Spleen (tissue), 11 donors: Measurements from ENCODE around the gene THOC6. TPM values are rescaled to one million over a fixed set of nuclear protein-coding genes. Genes with fewer than 3 reads are reported as not detected.
"Not testable (repeated sequence)": the region's sequence is repeated elsewhere in the genome, so short reads cannot be mapped to it uniquely, and the experiment has no call there.

ENCODE experiments used
- DNase-seq: peaks from one replicate; pipeline ENCODE4 v3.0.0-alpha.2; 2020
- H3K27ac ChIP-seq, 8 donors: fragments of 200-600 bp; sonication (generic) in 7 of 8; 1 replicate in 4 of 8; 2 replicates in 4 of 8; pipeline versions ENCODE4 v1.5.0 to v1.8.0; 2016 to 2021; ENCODE audit warnings: inconsistent platforms in 4 of 8, mild to moderate bottlenecking in 4 of 8, moderate library complexity in 1 of 8
- H3K27me3 ChIP-seq, 7 donors: fragments of 200-600 bp; sonication (generic) in 6 of 7; replicated peaks in 1 of 7; 1 replicate in 4 of 7; 2 replicates in 3 of 7; pipeline versions ENCODE4 v1.5.0 to v1.8.0; 2016 to 2021; ENCODE audit warnings: inconsistent platforms in 3 of 7, mild to moderate bottlenecking in 1 of 7
- H3K36me3 ChIP-seq, 6 donors: fragments of 200-600 bp; sonication (generic) in 5 of 6; 1 replicate in 4 of 6; 2 replicates in 2 of 6; pipeline versions ENCODE4 v1.5.0 to v1.8.0; 2016 to 2021; ENCODE audit warnings: inconsistent platforms in 2 of 6
- H3K4me1 ChIP-seq, 6 donors: fragments of 200-600 bp; sonication (generic) in 5 of 6; 1 replicate in 3 of 6; 2 replicates in 3 of 6; pipeline versions ENCODE4 v1.5.0 to v1.8.0; 2016 to 2021; ENCODE audit warnings: inconsistent platforms in 3 of 6
- H3K4me3 ChIP-seq, 8 donors: fragments of 200-600 bp; sonication (generic) in 7 of 8; 1 replicate in 4 of 8; 2 replicates in 4 of 8; pipeline versions ENCODE4 v1.5.0 to v1.8.0; 2016 to 2021; ENCODE audit warnings: inconsistent platforms in 4 of 8, mild to moderate bottlenecking in 4 of 8, moderate library complexity in 2 of 8
- H3K9me3 ChIP-seq, 8 donors: fragments of 200-600 bp; sonication (generic) in 7 of 8; 1 replicate in 4 of 8; 2 replicates in 4 of 8; pipeline versions ENCODE4 v1.5.0 to v1.8.0; 2016 to 2021; ENCODE audit warnings: inconsistent platforms in 4 of 8
- CTCF ChIP-seq, 11 experiments: fragments of 200-600 bp in 7 of 11; fragments of 450-650 bp in 4 of 11; sonication (generic) in 4 of 11; IDR thresholded peaks in 8 of 11; conservative IDR thresholded peaks in 3 of 11; 1 replicate in 7 of 11; 2 replicates in 4 of 11; pipeline versions ENCODE4 v1.4.0 to v1.8.0; 2016 to 2021; ENCODE audit warnings: antibody characterized with exemption in 11 of 11, inconsistent platforms in 4 of 11, mild to moderate bottlenecking in 1 of 11
- POLR2A ChIP-seq, 3 donors: fragments of 450-650 bp; IDR thresholded peaks; one replicate each; pipeline ENCODE4 v1.5.1; 2017; ENCODE audit warnings: antibody characterized with exemption in 3 of 3, mild to moderate bottlenecking in 1 of 3
- POLR2AphosphoS5 ChIP-seq, 3 donors: sonication (generic); formaldehyde crosslinking; IDR thresholded peaks; one replicate each; pipeline ENCODE4 v1.5.1; 2017; ENCODE audit warnings: antibody characterized with exemption in 3 of 3
- WGBS, 5 donors: extraction: QIAGEN DNeasy Blood & Tissue Kit in 3 of 5; methylation state at CpG; one replicate each; pipeline versions ENCODE4 v1.1.5 to v1.1.7; 2013 to 2018; 5-methylcytosine and 5-hydroxymethylcytosine counted together
- intact Hi-C: fragments of 100-400 bp; cut with DNase I; formaldehyde crosslinking; loops from one replicate; pipeline ENCODE4 v1.15.0; 2023; ENCODE audit warnings: low total_unique reads
- polyA plus RNA-seq, 3 donors: library from polyadenylated mRNA; stranded (reverse); fragments of 200-250 nt; gene quantifications; one replicate each; pipeline ENCODE4 v1.2.1, GENCODE V29; 2013
- total RNA-seq, 7 donors: library from RNA; depleted of rRNA in 3 of 7; stranded (reverse); fragments of >200 nt in 3 of 7; fragmentation: NEBNext Ultra II Directional in 4 of 7; extraction: Animal tissue kit (Norgen Biotek cat#: 25700) in 4 of 7; gene quantifications; one replicate each; pipeline versions ENCODE4 v1.1.0 to v1.2.1, GENCODE V29; 2016 to 2021
- donor health status: healthy with polysubstance abuse.
- donor health status: DM: no; HTN: no; CAD: no; lungs with moderate emphysema.
- donor health status: DM: no; HTN: no; CAD: no.
- donor health status: Bipolar disorder and iron deficiency.
- donor health status: healthy.
- donor health status: DM: no; HTN: no; CAD: no.
- donor health status: DM: yes; HTN: yes; CAD: no.

THOC6 gene
- total and polyA plus RNA-seq, 10 donors: 19.3 to 57.2 (median 28.2) TPM

DNA sequence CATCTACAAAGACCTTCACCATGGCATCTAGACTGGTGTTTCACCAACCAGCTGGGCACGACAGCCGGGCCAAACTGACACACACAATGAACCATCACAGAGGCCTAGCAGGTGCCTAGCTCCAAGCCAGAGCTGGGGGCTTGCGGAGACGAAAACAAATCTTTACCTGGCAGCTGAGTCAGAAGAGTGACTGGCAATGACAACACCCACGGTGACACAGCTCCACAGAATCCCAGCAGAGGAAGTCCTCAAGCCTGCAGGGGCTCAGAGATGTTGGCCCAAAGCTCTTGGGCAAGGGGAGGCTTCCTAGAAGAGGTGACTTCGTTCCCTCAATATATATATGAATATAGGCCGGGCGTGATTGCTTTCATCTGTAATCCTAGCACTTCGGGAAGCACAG, 27.7 kb downstream of the THOC6 start:
- H3K4me1 ChIP-seq: peaks cover 10 to 83% (median 28%) of the 10 kb centered on the region in 6 donors
- 50 to 80% (median 57%) methylated on average over 9 of the region's 9 CpGs for WGBS, 5 donors
- DNase-seq: no peak
- H3K9me3 ChIP-seq: no peaks in the 10 kb centered on the region
- peak overlapping the region in 1 of 8 donors; percentile 84 for H3K4me3 ChIP-seq
- H3K36me3 ChIP-seq: peaks cover 0 to 28% (median 0%) of the 10 kb centered on the region in 6 donors
- TF ChIP-seq POLR2A (IDR thresholded peaks at IDR 0.05) (no peak), POLR2AphosphoS5 (IDR thresholded peaks at IDR 0.05) (peak; percentile 50 to 77 (median 57))
- intact Hi-C loops: loop anchor here (10.0 kb wide), 1 partner anchor 113 kb away; no protein-coding TSS in a partner anchor
- H3K27ac ChIP-seq: peak overlapping the region in 7 of 8 donors; percentile 51 to 95 (median 81)
- peaks cover 0 to 40% (median 16%) of the 10 kb centered on the region in 7 donors for H3K27me3 ChIP-seq

DNA sequence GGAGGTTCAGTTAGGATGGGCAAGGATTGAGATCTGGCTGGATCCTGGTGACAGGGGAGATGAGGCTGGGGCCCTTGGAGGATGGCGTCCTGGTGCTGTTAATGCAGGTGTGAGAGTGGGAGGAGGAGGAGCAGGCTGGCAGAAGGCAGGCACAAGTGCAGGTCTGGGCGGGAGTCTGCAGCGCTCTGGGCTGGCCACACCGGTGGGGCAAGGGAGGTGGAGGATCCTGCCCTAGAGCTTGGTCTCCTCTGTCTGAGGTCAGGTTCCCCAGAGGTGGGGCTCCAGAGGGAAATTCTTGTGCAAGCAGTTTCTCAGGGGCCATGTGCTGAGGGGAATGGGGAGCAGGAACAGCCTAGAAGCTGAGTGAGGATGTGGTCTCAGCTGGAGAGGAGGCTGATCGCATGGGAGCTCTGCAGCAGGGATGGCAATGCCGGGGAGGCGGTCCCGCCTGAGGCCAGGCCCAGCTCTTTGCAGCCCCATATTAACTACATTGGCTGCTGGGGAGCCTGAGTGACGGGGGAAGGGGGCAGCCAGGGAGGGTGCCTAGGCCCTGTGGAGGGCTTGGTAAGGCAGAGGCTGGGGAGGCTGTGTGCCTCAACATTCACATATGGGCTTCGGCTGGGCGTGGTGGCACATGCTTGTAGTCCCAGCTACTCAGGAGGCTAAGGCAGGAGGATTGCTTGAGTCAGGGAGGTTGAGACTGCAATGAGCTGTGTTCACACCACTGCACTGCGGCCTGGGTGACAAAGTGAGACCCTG, 28.9 kb downstream of the THOC6 start:
- not testable (repeated sequence) for DNase-seq
- intact Hi-C loops: loop anchor here (10.0 kb wide), 1 partner anchor 112 kb away; no protein-coding TSS in a partner anchor
- peaks cover 9 to 85% (median 31%) of the 10 kb centered on the region in 6 donors for H3K4me1 ChIP-seq

DNA sequence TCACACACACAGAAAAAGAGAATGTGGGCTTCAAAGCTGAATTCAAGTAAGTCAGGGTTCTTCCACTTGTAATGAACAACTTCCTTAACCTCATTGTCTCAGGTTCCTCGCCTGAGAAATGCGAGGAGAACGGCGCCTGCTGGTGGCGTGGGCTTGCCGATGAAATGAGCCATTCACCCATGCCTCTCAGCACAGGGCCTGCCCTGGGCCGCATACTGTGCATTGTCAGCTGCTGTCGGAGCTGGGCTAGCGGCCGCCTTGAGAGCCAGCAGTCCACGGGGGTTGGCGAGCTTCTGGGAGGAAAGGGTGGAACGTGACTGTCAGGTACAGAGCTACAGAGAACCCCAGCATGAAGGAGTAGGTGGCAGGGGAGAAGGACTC, 29.5 kb downstream of the THOC6 start:
- H3K9me3 ChIP-seq, DNase-seq: not testable (repeated sequence)
- H3K4me1 ChIP-seq: peaks cover 15 to 85% (median 36%) of the 10 kb centered on the region in 6 donors
- peak overlapping the region in 7 of 8 donors; percentile 46 to 95 (median 73) for H3K27ac ChIP-seq
- peak in 1 of 3 donors; percentile 50 for TF ChIP-seq POLR2AphosphoS5 (IDR thresholded peaks at IDR 0.05)
- H3K4me3 ChIP-seq: peak overlapping the region in 1 of 8 donors; percentile 37
- H3K36me3 ChIP-seq: peaks cover 0 to 46% (median 0%) of the 10 kb centered on the region in 6 donors
- 58 to 93% (median 76%) methylated on average over 6 to 13 of the region's 13 CpGs for whole genome bisulfite sequencing, 5 donors
- intact Hi-C loops: loop anchor here (10.0 kb wide), 1 partner anchor 111 kb away; no protein-coding TSS in a partner anchor
- peaks cover 0 to 22% (median 0%) of the 10 kb centered on the region in 7 donors for H3K27me3 ChIP-seq

More for the DNA sequence above, 28.9 kb downstream of the THOC6 start:
- TF ChIP-seq POLR2AphosphoS5 (IDR thresholded peaks at IDR 0.05): peak in 2 of 3 donors; percentile 9 to 64
- not testable (repeated sequence) for H3K9me3 ChIP-seq
- WGBS, 5 donors: 65 to 80% (median 74%) methylated on average over 7 to 11 of the region's 12 CpGs
- peaks cover 0 to 28% (median 4%) of the 10 kb centered on the region in 7 donors for H3K27me3 ChIP-seq
- H3K4me3 ChIP-seq: peak overlapping the region in 1 of 8 donors; percentile 84
- H3K36me3 ChIP-seq: peaks cover 0 to 41% (median 0%) of the 10 kb centered on the region in 6 donors
- H3K27ac ChIP-seq: peak overlapping the region in 7 of 8 donors; percentile 46 to 95 (median 73)

DNA sequence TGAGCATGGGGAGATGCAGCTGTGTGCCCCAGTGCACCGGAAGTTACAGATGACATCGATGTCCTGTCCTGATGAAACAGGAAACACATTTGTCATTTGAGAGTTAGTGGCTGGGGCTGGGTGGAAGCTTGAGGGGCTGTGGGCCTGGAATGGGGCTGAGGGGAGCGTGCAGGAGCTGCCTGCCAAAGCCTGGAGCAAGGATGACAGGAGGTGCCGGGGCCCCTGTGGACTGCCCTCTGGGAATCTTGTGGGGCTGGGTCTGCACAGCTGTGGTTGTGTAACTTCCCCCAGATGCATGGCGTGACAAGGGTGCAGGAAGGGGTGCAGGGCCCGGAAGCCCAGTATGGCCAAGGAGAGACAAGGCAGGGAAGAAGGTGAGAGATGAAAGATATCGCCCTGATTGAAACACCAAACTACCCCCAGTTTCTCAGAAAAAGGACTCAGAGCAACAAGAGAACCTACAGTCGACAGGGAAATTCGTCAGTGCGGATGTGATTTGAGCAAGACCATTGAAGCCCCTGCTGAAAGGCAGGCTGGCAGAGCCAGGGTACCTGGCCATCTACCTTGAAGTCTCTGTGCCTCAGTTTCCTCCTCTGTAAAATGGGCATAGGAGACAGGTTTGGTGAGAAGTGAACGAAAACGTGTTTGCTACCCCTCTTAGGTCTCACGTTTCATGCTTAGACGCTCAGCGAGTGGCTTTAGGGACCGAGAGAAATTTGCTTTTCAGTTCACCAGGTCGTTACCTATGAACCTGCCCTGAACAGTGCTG, 31.3 kb downstream of the THOC6 start:
- Histone ChIP-seq H3K4me3 (peak overlapping the region in 3 of 8 donors; percentile 6 to 50 (median 17)), H3K27me3 (peaks cover 0 to 4% (median 0%) of the 10 kb centered on the region in 7 donors), H3K4me1 (peaks cover 19 to 85% (median 51%) of the 10 kb centered on the region in 6 donors), H3K9me3 (no peaks in the 10 kb centered on the region), H3K36me3 (peaks cover 0 to 46% (median 0%) of the 10 kb centered on the region in 6 donors), H3K27ac (peak overlapping the region; percentile 37 to 96 (median 76))
- WGBS, 5 donors: 46 to 61% (median 48%) methylated on average over 17 of the region's 17 CpGs
- DNase-seq: peak; percentile 86
- intact Hi-C loops: loop anchor here (5.0 to 10.0 kb wide), 2 partner anchors 72 to 110 kb away; no protein-coding TSS in a partner anchor
- TF ChIP-seq POLR2A (IDR thresholded peaks at IDR 0.05) (no peak), POLR2AphosphoS5 (IDR thresholded peaks at IDR 0.05) (peak; percentile 41 to 81 (median 76)), CTCF (IDR thresholded peaks at IDR 0.05 in 8 of 11, conservative IDR thresholded peaks at IDR 0.05 in 3 of 11) (no peak)

GRCh38 chr16:3055734-3056115, 31.9 kb downstream of the THOC6 start:
- WGBS, 5 donors: 77 to 84% (median 81%) methylated on average over 8 to 9 of the region's 9 CpGs
- peak overlapping the region in 7 of 8 donors; percentile 68 to 96 (median 80) for H3K27ac ChIP-seq
- intact Hi-C loops: loop anchor here (5.0 to 10.0 kb wide), 2 partner anchors 72 to 109 kb away; no protein-coding TSS in a partner anchor
- peak in 1 of 3 donors; percentile 32 for TF ChIP-seq POLR2AphosphoS5 (IDR thresholded peaks at IDR 0.05)
- DNase-seq: peak; percentile 79
- H3K4me3 ChIP-seq: peak overlapping the region in 3 of 8 donors; percentile 1 to 50 (median 6)
- H3K27me3 ChIP-seq, H3K9me3 ChIP-seq: not testable (repeated sequence)
- H3K4me1 ChIP-seq: peaks cover 21 to 85% (median 55%) of the 10 kb centered on the region in 6 donors
- H3K36me3 ChIP-seq: peaks cover 0 to 44% (median 0%) of the 10 kb centered on the region in 6 donors
